ENCODE measurements around the gene CD34. TPM values are rescaled to one million over a fixed set of nuclear protein-coding genes. Genes with fewer than 3 reads are reported as not detected.

The CD34 gene
- polyA plus RNA-seq, 1 donor from 2014 or later, result not detected

DNA sequence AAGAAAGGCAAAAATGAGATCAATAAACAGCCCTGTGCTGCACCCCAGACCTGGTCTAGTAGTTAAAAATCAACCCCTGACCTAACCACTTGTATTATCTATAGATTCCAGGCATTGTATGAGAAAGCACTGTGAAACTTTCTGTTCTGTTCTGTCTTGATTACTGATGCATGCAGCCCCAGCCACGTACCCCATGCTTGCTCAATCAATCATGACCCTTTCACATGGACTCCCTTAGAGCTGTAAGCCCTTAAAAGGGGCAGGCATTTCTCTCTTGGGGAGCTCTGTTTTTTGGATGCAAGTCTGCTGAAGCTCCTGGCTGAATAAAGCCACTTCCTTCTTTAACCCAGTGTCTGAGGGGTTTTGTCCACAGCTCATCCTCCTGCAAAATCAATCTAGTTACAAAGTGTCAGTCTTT lies 24.2 kb upstream of the CD34 start:
- no peak overlapping the region for H3K4me2 ChIP-seq (ENCODE audit: low read length)
- H4K20me1 ChIP-seq (ENCODE audit: insufficient read depth), result no peaks in the 10 kb centered on the region
- H3K27me3 ChIP-seq (ENCODE audit: insufficient read depth, low read depth, low read length), result no peaks in the 10 kb centered on the region
- H2AFZ ChIP-seq (ENCODE audit: low read depth, low read length), result no peak overlapping the region
- H3K27ac ChIP-seq (ENCODE audit: low read length), result no peak overlapping the region
- H3K36me3 ChIP-seq (ENCODE audit: insufficient read depth, low read length), result no peaks in the 10 kb centered on the region
- H3K79me2 ChIP-seq (replicated peaks; ENCODE audit: insufficient read depth, low read length), result no peaks in the 10 kb centered on the region
- H3F3A ChIP-seq (ENCODE audit: insufficient read depth, low read length, poor library complexity, severe bottlenecking), result no peaks in the 10 kb centered on the region
- no peak overlapping the region for H3K4me3 ChIP-seq (ENCODE audit: low read length)
- H3K9me2 ChIP-seq (ENCODE audit: insufficient read depth, low read length), result no peaks in the 10 kb centered on the region
- TF ChIP-seq, protein P1, sequence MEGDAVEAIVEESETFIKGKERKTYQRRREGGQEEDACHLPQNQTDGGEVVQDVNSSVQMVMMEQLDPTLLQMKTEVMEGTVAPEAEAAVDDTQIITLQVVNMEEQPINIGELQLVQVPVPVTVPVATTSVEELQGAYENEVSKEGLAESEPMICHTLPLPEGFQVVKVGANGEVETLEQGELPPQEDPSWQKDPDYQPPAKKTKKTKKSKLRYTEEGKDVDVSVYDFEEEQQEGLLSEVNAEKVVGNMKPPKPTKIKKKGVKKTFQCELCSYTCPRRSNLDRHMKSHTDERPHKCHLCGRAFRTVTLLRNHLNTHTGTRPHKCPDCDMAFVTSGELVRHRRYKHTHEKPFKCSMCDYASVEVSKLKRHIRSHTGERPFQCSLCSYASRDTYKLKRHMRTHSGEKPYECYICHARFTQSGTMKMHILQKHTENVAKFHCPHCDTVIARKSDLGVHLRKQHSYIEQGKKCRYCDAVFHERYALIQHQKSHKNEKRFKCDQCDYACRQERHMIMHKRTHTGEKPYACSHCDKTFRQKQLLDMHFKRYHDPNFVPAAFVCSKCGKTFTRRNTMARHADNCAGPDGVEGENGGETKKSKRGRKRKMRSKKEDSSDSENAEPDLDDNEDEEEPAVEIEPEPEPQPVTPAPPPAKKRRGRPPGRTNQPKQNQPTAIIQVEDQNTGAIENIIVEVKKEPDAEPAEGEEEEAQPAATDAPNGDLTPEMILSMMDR (IDR thresholded peaks at IDR 0.05; ENCODE audit: poor library complexity, severe bottlenecking), result no peak
- TF ChIP-seq EP300 (conservative IDR thresholded peaks at IDR 0.05; ENCODE audit: poor library complexity, severe bottlenecking) (no peak), EZH2 (IDR thresholded peaks at IDR 0.05; ENCODE audit: borderline replicate concordance, insufficient read depth, low read length, poor library complexity, severe bottlenecking) (no peak), POLR2AphosphoS5 (IDR thresholded peaks at IDR 0.05) (no peak), SMC3 (conservative IDR thresholded peaks at IDR 0.05; ENCODE audit: poor library complexity) (no peak), TAF1 (IDR thresholded peaks at IDR 0.05; ENCODE audit: low read depth) (no peak), MXI1 (conservative IDR thresholded peaks at IDR 0.05; ENCODE audit: poor library complexity, severe bottlenecking) (no peak), RAD21 (conservative IDR thresholded peaks at IDR 0.05) (no peak)
- TF ChIP-seq, protein P2, sequence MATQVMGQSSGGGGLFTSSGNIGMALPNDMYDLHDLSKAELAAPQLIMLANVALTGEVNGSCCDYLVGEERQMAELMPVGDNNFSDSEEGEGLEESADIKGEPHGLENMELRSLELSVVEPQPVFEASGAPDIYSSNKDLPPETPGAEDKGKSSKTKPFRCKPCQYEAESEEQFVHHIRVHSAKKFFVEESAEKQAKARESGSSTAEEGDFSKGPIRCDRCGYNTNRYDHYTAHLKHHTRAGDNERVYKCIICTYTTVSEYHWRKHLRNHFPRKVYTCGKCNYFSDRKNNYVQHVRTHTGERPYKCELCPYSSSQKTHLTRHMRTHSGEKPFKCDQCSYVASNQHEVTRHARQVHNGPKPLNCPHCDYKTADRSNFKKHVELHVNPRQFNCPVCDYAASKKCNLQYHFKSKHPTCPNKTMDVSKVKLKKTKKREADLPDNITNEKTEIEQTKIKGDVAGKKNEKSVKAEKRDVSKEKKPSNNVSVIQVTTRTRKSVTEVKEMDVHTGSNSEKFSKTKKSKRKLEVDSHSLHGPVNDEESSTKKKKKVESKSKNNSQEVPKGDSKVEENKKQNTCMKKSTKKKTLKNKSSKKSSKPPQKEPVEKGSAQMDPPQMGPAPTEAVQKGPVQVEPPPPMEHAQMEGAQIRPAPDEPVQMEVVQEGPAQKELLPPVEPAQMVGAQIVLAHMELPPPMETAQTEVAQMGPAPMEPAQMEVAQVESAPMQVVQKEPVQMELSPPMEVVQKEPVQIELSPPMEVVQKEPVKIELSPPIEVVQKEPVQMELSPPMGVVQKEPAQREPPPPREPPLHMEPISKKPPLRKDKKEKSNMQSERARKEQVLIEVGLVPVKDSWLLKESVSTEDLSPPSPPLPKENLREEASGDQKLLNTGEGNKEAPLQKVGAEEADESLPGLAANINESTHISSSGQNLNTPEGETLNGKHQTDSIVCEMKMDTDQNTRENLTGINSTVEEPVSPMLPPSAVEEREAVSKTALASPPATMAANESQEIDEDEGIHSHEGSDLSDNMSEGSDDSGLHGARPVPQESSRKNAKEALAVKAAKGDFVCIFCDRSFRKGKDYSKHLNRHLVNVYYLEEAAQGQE (IDR thresholded peaks at IDR 0.05; ENCODE audit: borderline replicate concordance), result no peak
- H3K9me3 ChIP-seq (ENCODE audit: low read length), result peaks cover under 1% of the 10 kb centered on the region
- no peak overlapping the region for H3K9ac ChIP-seq (ENCODE audit: low read length)

DNA sequence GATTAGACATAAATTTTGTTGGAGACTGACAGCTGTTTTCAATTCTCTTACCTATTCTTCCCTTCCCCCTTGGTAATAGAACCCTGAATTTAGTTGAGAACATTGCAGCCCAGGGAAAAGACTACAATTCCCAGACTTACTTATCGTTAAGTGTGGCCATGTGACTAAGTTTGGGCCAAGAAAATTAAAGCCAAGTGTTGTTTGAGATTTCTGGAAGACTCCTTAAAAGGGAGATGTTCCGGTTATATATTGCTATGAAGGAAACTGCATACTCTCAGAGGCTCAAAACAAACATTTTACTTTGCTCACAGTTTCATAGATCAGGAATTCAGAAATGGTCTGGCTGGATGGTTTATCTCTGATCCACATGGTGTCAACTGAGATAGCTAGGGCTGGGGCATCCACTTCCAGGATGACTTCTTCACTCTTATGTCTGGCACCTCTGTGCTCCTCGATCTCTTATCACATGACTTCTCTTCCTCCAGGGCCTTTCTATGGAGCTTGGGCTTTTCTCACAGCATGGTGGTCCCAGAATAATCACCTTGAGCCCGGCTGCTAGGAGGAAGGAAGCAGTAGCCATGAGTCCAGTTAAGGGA lies 22.4 kb upstream of the CD34 start:
- no peaks in the 10 kb centered on the region for H3K79me2 ChIP-seq (replicated peaks; ENCODE audit: insufficient read depth, low read length)
- H3K9me3 ChIP-seq (ENCODE audit: low read length), result peaks cover 3% of the 10 kb centered on the region
- H3K4me3 ChIP-seq (ENCODE audit: low read length), result no peak overlapping the region
- H3K36me3 ChIP-seq (ENCODE audit: insufficient read depth, low read length), result no peaks in the 10 kb centered on the region
- no peaks in the 10 kb centered on the region for H3F3A ChIP-seq (ENCODE audit: insufficient read depth, low read length, poor library complexity, severe bottlenecking)
- H3K9ac ChIP-seq (ENCODE audit: low read length), result no peak overlapping the region
- no peak overlapping the region for H3K27ac ChIP-seq (ENCODE audit: low read length)
- no peaks in the 10 kb centered on the region for H3K9me2 ChIP-seq (ENCODE audit: insufficient read depth, low read length)
- no peaks in the 10 kb centered on the region for H4K20me1 ChIP-seq (ENCODE audit: insufficient read depth)
- no peak overlapping the region for H3K4me2 ChIP-seq (ENCODE audit: low read length)
- no peaks in the 10 kb centered on the region for H3K27me3 ChIP-seq (ENCODE audit: insufficient read depth, low read depth, low read length)
- H2AFZ ChIP-seq (ENCODE audit: low read depth, low read length), result no peak overlapping the region
- TF ChIP-seq EZH2 (IDR thresholded peaks at IDR 0.05; ENCODE audit: borderline replicate concordance, insufficient read depth, low read length, poor library complexity, severe bottlenecking) (no peak), RAD21 (conservative IDR thresholded peaks at IDR 0.05) (no peak), POLR2AphosphoS5 (IDR thresholded peaks at IDR 0.05) (no peak), EP300 (conservative IDR thresholded peaks at IDR 0.05; ENCODE audit: poor library complexity, severe bottlenecking) (no peak), MXI1 (conservative IDR thresholded peaks at IDR 0.05; ENCODE audit: poor library complexity, severe bottlenecking) (no peak), TAF1 (IDR thresholded peaks at IDR 0.05; ENCODE audit: low read depth) (no peak), SMC3 (conservative IDR thresholded peaks at IDR 0.05; ENCODE audit: poor library complexity) (no peak)
- TF ChIP-seq, protein P2 (IDR thresholded peaks at IDR 0.05; ENCODE audit: borderline replicate concordance), result no peak
- TF ChIP-seq, protein P1 (IDR thresholded peaks at IDR 0.05; ENCODE audit: poor library complexity, severe bottlenecking), result no peak

All from neural cell (in vitro differentiated cells).